Adrenal gland (tissue), 12 donors: ENCODE results near the gene CCNA2. TPM values are rescaled to one million over a fixed set of nuclear protein-coding genes. Genes with fewer than 3 reads are reported as not detected.

Experiments used
- DNase-seq, 7 donors: peaks; one replicate each; pipeline ENCODE4 v3.0.0-alpha.2; 2019 to 2020
- H3K27ac ChIP-seq, 5 donors: fragments of 200-600 bp; sonication (generic) in 4 of 5; 1 replicate in 3 of 5; 2 replicates in 2 of 5; pipeline versions ENCODE4 v1.5.1 to v1.8.0; 2016 to 2020; ENCODE audit warnings: mild to moderate bottlenecking in 1 of 5
- H3K27me3 ChIP-seq: fragments of 200-600 bp; 2 replicates; pipeline ENCODE4 v1.8.0; 2021
- H3K36me3 ChIP-seq, 2 donors: fragments of 200-600 bp; replicated peaks in 1 of 2; 1 replicate in 1 of 2; 2 replicates in 1 of 2; pipeline versions ENCODE4 v1.5.1 to v1.8.0; 2018 to 2022
- H3K4me1 ChIP-seq, 2 donors: fragments of 200-600 bp; replicated peaks in 1 of 2; 1 replicate in 1 of 2; 2 replicates in 1 of 2; pipeline versions ENCODE4 v1.5.1 to v1.8.0; 2018 to 2021
- H3K4me3 ChIP-seq, 4 donors: fragments of 200-600 bp; sonication (generic) in 3 of 4; one replicate each; pipeline ENCODE4 v1.5.1; 2016 to 2018
- H3K9me3 ChIP-seq, 3 donors: fragments of 200-600 bp; sonication (generic) in 1 of 3; replicated peaks in 1 of 3; 1 replicate in 2 of 3; 2 replicates in 1 of 3; pipeline versions ENCODE4 v1.5.1 to v1.8.0; 2016 to 2021
- POLR2A ChIP-seq, 2 donors: fragments of 450-650 bp; IDR thresholded peaks; one replicate each; pipeline ENCODE4 v1.6.1; 2017; ENCODE audit warnings: antibody characterized with exemption in 2 of 2, mild to moderate bottlenecking in 2 of 2, moderate library complexity in 1 of 2
- WGBS, 4 donors: extraction: QIAGEN DNeasy Blood & Tissue Kit in 2 of 4; methylation state at CpG; one replicate each; pipeline versions ENCODE4 v1.1.5 to v1.1.7; 2013 to 2017; 5-methylcytosine and 5-hydroxymethylcytosine counted together
- intact Hi-C, 2 donors: fragments of 100-400 bp; cut with DNase I; formaldehyde crosslinking; loops; one replicate each; pipeline versions ENCODE4 v1.14.1 to v1.15.0; 2022 to 2023
- polyA plus RNA-seq, 3 donors: library from polyadenylated mRNA; stranded (reverse); fragments of 200-250 nt in 2 of 3; fragments of 350-450 nt in 1 of 3; fragmentation: Illumina TruSeq in 1 of 3; extraction: RNeasy Lipid Tissue Mini Kit (QIAGEN cat#74804) in 1 of 3; gene quantifications; one replicate each; pipeline ENCODE4 v1.2.3, GENCODE V29; 2013 to 2014
- total RNA-seq, 9 donors: library from RNA; depleted of rRNA in 4 of 9; stranded (reverse); fragments of >200 nt in 4 of 9; fragments of 120-200 nt in 1 of 9; fragmentation: NEBNext Ultra II Directional in 1 of 9; extraction: Animal tissue kit (Norgen Biotek cat#: 25700) in 1 of 9; gene quantifications; one replicate each; pipeline versions ENCODE4 v1.1.0 to v1.2.4, GENCODE V29; 2013 to 2023
- TF ChIP-seq, protein P1 (sequence below), 6 experiments: fragments of 450-650 bp in 4 of 6; fragments of 200-600 bp in 2 of 6; sonication (generic) in 1 of 6; IDR thresholded peaks; 1 replicate in 5 of 6; 2 replicates in 1 of 6; pipeline versions ENCODE4 v1.5.1 to v1.8.0; 2016 to 2021; ENCODE audit warnings: antibody characterized with exemption in 6 of 6, mild to moderate bottlenecking in 2 of 6, moderate library complexity in 1 of 6
- donor health status: healthy with polysubstance abuse.
- donor health status: Bipolar disorder and iron deficiency.
- donor health status: DM: yes; HTN: yes; CAD: no.
- donor health status: DM: no; HTN: no; CAD: no.
- donor health status: DM: no; HTN: no; CAD: no.
- donor health status: DM: yes; HTN: yes; CAD: no.

Gene CCNA2
- total and polyA plus RNA-seq, 12 donors, result 0.24 to 18.9 (median 2.3) TPM

DNA sequence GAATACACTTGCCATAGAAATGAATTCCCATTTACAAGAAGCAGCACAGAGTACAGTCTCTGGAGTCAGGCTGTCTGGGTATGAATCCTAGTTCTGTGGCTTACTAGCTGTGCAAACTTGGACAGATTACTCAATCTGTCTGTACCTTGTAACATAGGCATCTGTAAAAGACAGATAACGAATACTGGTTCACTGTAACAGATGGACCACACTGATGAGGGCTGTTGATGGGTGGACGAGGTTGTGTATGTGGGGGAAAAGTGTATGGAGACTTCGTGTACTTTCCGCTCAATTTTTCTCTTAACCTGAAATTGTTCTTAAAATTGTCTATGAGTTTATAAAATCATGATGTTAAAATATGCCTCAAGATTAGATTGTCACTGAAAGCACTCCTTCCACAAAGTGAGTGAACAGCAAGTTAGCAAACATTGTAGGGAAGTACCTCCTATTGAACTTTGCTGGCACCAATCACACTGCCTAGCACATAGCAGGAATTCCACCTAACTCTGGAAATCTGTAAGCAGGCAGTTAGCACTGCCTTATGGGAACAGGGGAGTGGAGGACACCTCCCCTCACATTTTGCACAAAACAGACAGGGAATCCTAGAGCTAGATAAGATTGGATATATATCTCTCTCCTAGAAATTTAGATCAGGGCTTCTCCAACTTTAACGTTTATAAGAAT, 29.0 kb downstream of the CCNA2 start:
- no peak for DNase-seq
- Histone ChIP-seq H3K9me3 (no peaks in the 10 kb centered on the region), H3K36me3 (no peaks in the 10 kb centered on the region), H3K27ac (no peak overlapping the region), H3K4me3 (no peak overlapping the region), H3K4me1 (no peaks in the 10 kb centered on the region), H3K27me3 (no peaks in the 10 kb centered on the region)
- 67 to 78% (median 76%) methylated on average over 5 of the region's 5 CpGs for WGBS, 4 donors
- no peak for TF ChIP-seq POLR2A (IDR thresholded peaks at IDR 0.05)
- TF ChIP-seq, protein P1, sequence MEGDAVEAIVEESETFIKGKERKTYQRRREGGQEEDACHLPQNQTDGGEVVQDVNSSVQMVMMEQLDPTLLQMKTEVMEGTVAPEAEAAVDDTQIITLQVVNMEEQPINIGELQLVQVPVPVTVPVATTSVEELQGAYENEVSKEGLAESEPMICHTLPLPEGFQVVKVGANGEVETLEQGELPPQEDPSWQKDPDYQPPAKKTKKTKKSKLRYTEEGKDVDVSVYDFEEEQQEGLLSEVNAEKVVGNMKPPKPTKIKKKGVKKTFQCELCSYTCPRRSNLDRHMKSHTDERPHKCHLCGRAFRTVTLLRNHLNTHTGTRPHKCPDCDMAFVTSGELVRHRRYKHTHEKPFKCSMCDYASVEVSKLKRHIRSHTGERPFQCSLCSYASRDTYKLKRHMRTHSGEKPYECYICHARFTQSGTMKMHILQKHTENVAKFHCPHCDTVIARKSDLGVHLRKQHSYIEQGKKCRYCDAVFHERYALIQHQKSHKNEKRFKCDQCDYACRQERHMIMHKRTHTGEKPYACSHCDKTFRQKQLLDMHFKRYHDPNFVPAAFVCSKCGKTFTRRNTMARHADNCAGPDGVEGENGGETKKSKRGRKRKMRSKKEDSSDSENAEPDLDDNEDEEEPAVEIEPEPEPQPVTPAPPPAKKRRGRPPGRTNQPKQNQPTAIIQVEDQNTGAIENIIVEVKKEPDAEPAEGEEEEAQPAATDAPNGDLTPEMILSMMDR (IDR thresholded peaks at IDR 0.05), result no peak
- intact Hi-C loops, result no loop called here

- Histone ChIP-seq H3K27me3 (no peaks in the 10 kb centered on the region), H3K4me1 (no peaks in the 10 kb centered on the region), H3K4me3 (no peak overlapping the region), H3K27ac (no peak overlapping the region), H3K9me3 (no peaks in the 10 kb centered on the region), H3K36me3 (no peaks in the 10 kb centered on the region)
- TF ChIP-seq, protein P1 (IDR thresholded peaks at IDR 0.05), result no peak
- no peak for TF ChIP-seq POLR2A (IDR thresholded peaks at IDR 0.05)
- intact Hi-C loops, result no loop called here
- no peak for DNase-seq
- 69 to 97% (median 93%) methylated on average over 2 of the region's 2 CpGs for WGBS, 4 donors
Measured at GRCh38 chr4:121792966-121793365, 30.7 kb downstream of the CCNA2 start.

- no peak for DNase-seq
- 84 to 91% (median 87%) methylated on average over 5 of the region's 5 CpGs for WGBS, 4 donors
- no peak overlapping the region for H3K27ac ChIP-seq
- TF ChIP-seq POLR2A (IDR thresholded peaks at IDR 0.05), result no peak
- TF ChIP-seq, protein P1 (IDR thresholded peaks at IDR 0.05), result no peak
- no peaks in the 10 kb centered on the region for H3K36me3 ChIP-seq
- intact Hi-C loops, result no loop called here
- no peaks in the 10 kb centered on the region for H3K9me3 ChIP-seq
- no peak overlapping the region for H3K4me3 ChIP-seq
- no peaks in the 10 kb centered on the region for H3K4me1 ChIP-seq
- H3K27me3 ChIP-seq, result no peaks in the 10 kb centered on the region
Measured at GRCh38 chr4:121791481-121791880, 32.2 kb downstream of the CCNA2 start.

DNA sequence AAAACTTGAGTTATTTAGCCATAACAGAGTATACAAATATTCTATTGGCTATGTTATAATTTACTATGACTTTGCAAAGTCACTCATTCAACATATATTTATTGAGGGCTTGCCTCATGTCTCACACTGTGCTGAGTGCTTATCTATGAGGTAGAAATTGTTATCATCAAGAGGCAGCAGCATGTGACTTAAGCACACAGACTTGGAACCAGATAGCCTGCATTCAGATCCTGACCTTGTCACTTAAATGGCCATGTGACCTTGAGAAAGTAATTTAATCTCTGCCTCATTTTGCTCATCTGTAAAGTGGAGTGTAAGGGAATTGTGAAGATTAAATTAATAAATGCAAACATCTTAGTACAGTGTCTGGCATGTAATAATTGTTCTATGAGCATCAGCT, 32.7 kb downstream of the CCNA2 start:
- Histone ChIP-seq H3K36me3 (no peaks in the 10 kb centered on the region), H3K4me3 (no peak overlapping the region), H3K4me1 (no peaks in the 10 kb centered on the region), H3K9me3 (no peaks in the 10 kb centered on the region), H3K27me3 (no peaks in the 10 kb centered on the region), H3K27ac (no peak overlapping the region)
- intact Hi-C loops, result no loop called here
- DNase-seq, result no peak
- no peak for TF ChIP-seq POLR2A (IDR thresholded peaks at IDR 0.05)
- TF ChIP-seq, protein P1 (IDR thresholded peaks at IDR 0.05), result no peak
